Gastrocnemius medialis (tissue), 4 donors: ENCODE measurements around the gene AFAP1.

Experiments
- CTCF ChIP-seq, 5 experiments: fragments of 450-650 bp in 3 of 5; fragments of 200-600 bp in 2 of 5; sonication (generic) in 2 of 5; IDR thresholded peaks in 4 of 5; conservative IDR thresholded peaks in 1 of 5; 1 replicate in 4 of 5; 2 replicates in 1 of 5; pipeline ENCODE4 v1.5.1; 2016 to 2019; ENCODE audit warnings: antibody characterized with exemption in 5 of 5, mild to moderate bottlenecking in 3 of 5, moderate library complexity in 3 of 5
- POLR2A ChIP-seq, 2 donors: fragments of 450-650 bp; IDR thresholded peaks; one replicate each; pipeline ENCODE4 v1.6.1; 2017; ENCODE audit warnings: antibody characterized with exemption in 2 of 2, mild to moderate bottlenecking in 2 of 2, moderate library complexity in 2 of 2

GRCh38 chr4:7899184-7899869, 40.3 kb downstream of the AFAP1 start:
- no peak for TF ChIP-seq CTCF (IDR thresholded peaks at IDR 0.05 in 4 of 5, conservative IDR thresholded peaks at IDR 0.05 in 1 of 5)
- no peak for TF ChIP-seq POLR2A (IDR thresholded peaks at IDR 0.05)
